HTR-8/SVneo (cell line): ENCODE measurements around the gene MAN1C1.

Source experiments
- DNase-seq: peaks from one replicate; pipeline ENCODE4 v3.0.0; 2011; ENCODE audit warnings: low spot score, mixed read lengths; ENCODE audit not compliant: insufficient read length
- FAIRE-seq: peaks from 2 replicates; lab custom pipeline; 2011; peaks lifted over from hg19 to GRCh38; lab: Jason Lieb, UNC

The MAN1C1 gene

DNA sequence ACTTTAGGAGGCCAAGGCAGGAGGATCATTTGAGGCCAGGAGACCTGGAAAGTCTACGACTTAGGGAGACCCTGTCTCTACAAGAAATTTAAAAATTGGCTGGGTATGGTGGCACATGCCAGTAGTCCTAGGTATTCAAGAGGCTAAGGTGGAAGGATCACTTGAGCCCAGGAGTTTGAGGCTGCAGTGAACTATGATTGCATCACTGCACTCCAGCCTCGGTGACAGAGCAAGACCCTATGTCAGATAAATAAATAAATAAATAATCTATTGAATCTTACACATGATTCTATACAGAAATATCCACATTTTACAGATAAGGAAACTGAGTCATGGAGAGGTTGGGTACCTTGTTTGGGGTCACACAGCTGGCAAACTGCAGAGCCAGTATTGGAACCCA lies 89.1 kb downstream of the MAN1C1 start:
- FAIRE-seq (no peak), DNase-seq (no peak)

DNA sequence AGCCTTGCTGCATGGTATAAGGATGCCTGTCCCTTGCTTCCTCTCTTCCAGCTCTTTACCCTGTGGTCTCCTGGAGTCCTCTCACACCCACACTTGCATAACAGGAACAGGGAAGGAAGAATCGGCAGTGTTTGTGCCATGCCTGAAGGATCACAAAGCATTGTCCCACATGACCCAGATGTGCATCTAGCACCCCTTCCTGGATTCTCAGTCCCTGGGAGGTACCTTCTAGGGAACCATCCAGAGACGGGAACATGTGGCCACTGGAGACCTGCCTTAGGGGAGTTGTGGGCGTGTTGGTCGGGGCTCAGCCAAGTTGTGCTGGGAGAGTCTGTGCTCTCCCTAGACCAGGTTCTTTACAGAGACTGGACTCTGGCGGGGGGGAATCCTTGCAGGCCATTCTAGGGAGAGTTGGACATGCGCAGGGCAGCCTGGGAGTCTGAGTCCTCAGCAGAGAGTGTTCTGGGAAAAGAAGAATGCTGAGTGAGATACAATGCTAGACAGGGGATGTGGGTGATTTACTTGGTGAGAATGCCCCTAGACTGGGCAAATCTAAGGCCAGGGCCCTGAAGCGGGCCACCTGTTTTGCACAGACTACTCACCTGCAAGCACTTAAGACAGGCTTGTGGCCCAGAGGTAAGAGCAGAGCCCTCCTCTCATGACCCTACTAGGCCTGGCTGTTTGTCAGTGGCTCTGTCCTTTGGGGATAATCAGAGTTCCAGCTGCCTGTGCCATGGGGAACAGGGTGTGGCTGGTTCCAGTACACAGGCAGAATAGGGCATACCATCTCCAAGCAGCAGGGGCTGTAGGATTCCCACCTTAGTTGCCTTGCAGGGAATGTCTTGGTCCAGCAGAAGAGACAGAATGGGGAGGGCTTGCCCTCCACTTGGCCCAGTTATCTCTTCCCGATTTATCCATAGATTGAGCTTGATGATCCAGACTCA lies 89.8 kb downstream of the MAN1C1 start:
- FAIRE-seq = no peak
- DNase-seq = no peak

DNA sequence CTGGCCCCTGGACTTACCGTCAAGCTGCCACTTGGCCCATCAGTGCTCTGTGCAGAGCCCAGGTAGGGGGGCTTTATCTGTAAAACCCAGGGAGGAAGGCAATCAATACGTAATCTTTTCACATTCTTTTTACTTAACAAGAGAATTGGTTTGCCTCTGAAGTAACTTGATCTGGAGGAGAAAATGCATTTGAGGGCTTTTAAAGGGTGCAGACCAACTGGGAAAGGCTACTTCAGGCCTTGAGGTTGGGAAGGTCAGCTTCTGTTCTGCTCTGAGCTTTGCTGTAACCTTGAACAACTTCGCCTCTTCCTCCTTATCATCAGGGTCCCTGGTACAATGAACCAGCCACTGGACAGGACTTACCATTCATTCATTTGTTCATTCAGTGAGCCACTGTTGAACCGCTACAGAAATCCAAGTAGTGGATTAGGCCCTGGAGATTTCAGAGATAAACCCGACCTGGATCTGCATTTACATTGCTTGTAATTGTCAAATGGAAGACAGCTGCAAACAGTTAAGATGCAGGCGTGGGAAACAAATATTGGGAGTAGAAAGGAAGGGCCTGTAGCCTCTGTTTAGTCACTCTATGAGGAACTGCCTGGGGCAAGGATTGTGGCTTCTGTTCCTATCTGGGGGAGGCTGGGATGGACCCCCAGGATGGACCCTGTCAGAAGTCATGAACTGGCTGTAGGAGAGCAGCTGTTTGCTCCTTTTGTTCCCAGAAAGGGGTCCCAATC lies 90.9 kb downstream of the MAN1C1 start:
- FAIRE-seq = no peak

DNA sequence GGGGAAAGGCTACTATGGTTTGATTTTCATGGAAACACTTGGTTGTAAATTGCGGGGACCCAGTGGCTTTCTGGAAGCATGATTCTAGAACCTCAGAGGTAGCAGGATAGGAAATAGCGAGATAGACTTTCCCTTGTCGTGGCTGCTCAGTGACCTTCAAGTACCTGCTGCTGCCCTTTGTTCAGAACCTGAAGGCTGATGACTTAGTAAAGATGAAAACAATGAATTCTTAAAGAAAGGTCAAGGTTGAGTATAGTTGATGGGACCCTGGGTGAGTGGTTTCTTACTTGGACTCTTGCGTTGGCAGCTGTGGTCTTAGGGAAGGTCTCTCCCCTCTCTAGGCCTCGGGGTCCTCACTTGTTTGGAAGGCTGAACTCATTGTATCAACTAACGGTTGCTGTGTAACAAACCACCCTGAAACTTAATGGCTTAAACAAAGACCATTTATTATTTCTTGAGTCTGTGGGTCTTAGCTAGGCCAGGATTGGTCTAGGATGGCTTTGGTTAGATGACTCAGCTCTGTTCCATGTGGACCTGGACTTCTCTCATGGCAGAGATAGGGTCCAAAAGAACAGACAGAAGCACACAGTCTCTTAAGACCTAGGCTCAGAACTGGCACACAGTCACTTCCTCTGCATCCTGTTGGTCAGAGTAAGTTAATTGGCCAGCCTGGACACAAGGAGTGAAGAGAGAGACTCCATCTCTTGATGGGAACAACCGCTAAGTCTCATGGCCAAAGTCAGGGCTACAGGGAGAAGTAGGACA lies 94.2 kb downstream of the MAN1C1 start:
- no peak for DNase-seq

More for the DNA sequence above, 90.9 kb downstream of the MAN1C1 start:
- no peak for DNase-seq

DNA sequence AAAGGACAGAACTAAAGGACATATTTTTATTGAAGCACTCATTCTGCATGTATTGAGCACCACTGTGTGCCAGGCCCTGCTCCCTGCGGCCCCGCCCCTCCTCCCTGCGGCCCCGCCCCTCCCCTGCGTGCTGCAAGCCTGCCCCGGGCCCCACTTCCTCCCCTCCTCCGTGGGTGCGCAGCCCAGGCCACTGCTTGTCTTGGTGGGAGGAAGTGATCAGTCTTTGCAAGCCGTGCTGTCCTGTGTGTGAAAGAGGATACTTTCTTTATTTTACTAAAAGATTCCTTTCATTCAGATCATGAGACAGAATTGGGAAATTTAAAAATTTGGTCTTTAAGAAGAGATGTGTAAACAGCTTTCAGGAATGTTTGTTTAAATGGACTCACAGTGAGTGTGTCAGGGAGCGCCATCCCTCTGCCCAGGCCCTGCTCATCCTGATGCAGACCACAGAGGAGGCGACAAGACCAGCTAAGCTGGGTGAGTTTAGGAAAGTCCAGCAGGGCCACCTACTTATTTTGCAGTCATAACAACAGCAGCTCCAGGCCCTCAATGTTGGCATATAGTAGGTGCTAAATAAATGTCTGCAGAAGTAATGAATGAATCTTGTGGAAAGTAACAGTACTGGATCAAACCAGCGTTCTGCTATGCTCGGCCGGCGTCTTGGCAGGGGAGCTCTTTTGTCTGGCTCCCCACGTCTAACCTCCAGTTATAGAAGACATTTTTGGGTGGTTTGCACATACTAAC lies 95.1 kb downstream of the MAN1C1 start:
- FAIRE-seq = no peak
- DNase-seq = no peak

More for the DNA sequence above, 94.2 kb downstream of the MAN1C1 start:
- no peak for FAIRE-seq

DNA sequence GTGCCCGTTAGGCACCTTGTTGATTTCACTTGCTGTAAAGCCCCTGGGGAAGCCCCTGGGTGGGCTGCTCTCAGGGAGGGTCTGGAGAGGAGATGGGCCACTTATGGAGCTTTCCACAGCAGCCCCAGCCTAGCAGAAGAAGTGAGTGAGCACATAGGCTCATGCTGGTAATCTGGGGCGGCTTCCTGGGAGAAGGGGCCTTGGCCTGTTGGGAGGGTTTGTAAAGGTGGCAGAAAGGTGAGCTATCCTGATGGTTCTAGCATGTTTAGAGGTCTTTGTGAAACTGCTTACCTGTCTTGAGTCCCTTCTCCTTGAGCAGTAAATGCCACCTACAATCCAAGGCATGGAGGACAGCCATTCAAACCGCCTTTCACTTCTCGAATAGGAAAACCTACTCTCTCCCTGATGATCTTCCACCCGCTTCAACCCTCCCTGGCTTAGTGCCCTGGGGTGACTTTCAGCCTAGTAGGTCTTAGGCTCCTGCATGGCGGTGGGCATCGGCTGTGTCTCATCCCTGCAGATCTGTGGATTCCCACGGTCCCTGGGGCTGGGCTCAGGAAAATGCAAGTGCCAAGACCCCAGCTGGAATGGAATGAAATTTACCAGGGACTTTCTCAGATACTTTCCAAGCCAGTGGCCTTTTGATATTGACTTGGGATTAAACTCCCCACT lies 95.8 kb downstream of the MAN1C1 start:
- FAIRE-seq = no peak

DNA sequence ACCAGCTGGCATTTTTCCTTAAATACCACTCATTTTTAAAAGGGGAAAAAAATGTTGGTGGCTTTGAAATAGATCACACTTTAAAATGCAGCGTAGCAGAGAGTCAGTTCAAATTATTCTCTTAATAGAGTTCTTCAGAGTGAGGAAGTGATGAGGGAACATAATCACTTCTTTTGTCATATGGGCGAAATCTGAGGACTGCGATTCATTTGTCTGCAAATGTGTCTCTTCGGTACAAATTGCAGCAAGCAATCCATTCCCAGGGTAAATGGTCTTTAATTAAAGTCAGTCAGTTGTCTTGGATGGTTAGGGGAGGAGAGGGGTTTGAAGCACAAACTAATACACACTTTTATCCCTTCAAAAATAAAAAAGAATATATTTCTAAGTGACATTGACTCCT lies 97.4 kb downstream of the MAN1C1 start:
- DNase-seq = no peak
- FAIRE-seq = no peak

More for the DNA sequence above, 95.8 kb downstream of the MAN1C1 start:
- DNase-seq = no peak

DNA sequence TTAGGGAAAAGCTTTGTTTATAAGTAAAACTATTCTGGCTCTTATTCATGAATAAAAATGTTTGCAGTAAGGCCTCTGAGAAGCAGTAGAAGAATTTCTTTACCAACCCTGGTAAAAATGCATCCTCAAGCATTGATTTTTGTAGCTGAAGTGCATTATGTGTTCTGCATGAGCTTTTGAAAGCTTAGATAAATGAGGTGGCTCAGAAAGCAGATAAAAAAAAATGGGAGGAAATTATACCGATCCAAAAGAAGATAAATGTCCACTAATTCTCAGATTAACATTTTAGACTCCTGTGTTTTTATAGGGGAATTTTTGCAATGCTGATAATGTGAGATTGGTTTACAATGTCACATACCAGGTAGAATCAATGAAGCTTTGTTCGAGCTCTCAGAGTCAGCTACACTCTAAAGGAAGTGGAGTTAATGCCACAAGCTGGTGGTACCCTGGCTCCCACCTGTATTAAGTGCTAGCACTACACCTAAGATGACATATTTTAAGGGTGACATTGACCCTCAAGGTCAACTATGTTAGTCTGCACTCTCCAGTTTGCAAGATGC lies 97.9 kb downstream of the MAN1C1 start:
- no peak for FAIRE-seq

DNA sequence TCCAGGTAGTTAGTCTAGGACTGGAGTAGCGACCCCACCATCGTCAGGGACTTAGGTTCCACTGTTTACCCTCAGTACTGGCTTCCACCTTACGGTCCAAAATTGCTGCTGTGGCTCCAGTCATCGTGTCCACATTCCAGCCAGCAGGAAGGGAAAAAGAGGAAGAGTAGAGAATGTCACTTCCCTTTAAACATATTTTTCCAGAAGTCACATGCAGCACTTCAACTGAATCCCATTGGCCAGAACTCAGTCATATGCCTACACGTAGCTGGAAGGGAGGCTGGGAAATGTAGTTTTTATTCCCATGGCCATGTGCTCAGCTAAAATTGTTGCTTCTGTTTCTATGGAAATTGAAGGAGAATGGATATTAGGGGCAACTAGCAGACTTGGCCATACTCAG lies 99.3 kb downstream of the MAN1C1 start:
- no peak for FAIRE-seq
- DNase-seq = no peak

More for the DNA sequence above, 97.9 kb downstream of the MAN1C1 start:
- no peak for DNase-seq

DNA sequence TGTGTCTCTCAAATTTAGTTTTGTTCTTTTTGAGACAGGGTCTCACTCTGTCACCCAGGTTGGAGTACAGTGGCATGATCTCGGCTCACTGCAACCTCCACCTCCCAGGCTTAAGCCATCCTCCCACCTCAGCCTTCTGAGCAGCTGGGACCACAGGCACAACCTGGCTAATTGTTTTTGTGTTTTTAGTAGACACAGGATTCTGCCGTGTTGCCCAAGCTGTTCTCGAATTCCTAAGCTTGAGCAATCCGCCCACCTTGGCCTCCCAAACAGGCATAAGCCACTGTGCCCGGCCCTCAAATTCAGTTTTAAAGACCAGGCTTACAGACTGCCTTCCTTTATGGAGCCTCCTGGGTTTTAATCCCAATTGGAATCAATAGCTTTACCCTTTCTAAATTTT lies 99.7 kb downstream of the MAN1C1 start:
- no peak for DNase-seq
- FAIRE-seq = no peak

DNA sequence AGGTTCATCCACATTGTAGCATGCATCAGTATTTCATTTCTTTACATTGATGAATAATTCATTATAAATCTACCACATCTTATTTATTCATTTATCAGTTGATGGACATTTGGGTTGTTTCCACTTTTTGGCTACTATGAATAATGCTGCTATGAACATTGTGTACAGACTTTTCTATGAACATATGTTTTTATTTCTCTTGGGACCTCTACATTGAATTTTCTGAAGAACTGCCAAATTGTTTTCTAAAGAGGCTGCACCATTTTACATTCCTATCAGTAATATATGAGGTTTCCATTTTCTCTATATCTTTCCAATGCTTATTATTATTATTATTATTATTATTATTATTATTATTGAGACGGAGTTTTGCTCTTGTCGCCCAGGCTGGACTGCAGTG lies 102.1 kb downstream of the MAN1C1 start:
- FAIRE-seq = no peak
- no peak for DNase-seq

DNA sequence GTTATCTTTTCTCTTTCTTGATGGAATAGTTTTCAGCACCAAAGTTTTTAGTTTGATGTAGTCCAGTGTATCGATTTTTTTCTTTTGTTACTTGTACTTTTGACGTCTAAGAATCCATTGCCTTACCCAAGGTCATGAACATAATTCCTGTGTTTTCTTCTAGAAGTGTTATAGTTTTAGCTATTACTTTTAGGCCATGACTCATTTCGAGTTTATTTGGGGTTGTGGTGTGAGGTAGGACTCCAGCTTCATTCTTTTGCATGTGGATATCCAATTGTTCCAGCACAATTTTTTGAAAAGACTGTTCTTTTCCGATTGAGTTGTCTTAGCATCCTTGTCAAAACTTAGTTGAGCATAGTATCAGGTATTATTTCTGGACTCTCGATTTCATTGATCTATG lies 104.0 kb downstream of the MAN1C1 start:
- FAIRE-seq = no peak
- no peak for DNase-seq

DNA sequence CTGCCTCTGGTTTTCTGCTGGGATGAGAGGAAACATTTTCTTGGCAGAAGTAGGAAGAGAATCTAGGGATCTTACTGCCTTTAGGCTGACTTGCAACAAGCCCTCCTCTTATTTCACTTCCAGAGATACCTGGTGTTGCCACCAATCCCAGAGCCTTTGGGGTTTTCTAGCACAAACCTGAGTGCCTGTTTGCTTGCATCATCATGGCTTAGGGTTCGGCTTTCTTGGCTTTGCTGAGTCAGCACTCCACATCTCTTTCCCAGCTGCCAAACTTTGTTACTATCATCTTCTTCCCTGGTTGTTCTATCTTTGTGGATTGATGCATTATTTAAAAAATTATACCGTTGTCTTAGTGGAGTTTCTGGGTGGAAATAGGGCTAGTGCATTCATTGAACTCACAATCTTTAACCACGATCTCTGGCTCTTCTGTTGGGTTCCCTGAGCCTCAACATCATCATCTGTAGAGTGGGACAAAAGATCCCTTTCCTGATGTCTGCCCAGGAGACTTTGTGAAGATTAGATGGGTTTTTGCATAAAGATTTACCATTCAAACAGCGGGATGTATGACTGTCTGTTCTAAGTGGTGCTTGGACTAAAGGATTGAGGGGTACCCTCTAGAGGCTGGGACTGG lies 106.8 kb downstream of the MAN1C1 start:
- DNase-seq (no peak), FAIRE-seq (no peak)

DNA sequence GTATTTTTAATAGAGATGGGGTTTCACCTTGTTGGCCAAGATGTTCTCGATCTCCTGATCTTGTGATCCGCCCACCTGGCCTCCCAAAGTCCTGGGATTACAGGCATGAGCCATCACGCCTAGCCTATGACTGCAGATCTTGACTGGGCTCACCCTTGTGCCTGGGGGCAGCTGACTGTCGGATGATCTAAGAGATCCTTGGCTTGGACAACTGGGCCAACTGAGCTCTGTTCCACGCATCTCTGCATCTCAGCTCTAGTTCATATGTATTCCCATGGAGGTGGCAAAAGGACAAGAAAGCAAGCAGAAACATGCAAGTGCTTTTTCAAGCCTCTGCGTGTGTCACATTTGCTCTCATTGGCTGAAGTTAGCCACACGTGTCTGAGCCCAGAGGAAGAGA lies 107.6 kb downstream of the MAN1C1 start:
- FAIRE-seq = no peak
- no peak for DNase-seq

DNA sequence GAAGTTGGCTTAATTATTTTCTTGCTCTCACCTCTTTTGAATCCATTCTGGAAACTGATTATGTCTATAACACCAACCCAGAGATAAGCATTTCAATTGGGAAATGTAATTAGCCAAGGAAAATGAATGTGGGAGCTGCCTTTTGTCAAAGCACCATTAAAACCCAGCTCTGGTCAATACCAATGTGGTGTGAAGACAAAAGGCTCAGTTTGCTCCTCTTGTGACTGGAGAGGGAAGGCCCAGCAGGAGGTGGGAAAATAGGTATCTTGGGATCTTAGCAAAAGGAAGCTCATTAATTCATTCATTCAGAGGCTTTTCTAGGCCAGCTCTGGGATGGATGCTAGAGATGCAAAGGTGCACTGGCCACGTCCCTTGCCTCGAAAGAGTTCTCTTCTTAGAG lies 108.4 kb downstream of the MAN1C1 start:
- no peak for FAIRE-seq
- DNase-seq = no peak

DNA sequence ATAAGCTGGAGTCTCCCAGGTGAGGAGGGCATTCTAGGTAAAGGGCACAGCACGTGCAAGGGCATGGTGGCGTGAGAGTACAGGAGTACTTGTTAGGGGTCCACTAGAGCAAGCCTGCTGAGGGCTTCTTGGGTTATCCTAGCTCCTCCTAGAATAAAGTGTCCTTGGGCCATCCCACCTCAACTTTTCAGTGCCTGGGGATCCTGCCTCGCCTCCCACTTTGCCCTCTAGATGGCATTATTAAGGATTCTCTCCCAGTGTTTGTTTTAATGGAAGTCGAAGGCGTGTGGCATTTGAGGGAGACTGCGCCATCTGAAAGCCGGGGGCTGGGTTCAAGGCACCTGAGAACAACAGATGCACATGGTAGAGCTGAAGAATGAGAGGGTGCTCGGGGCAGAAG lies 108.9 kb downstream of the MAN1C1 start:
- FAIRE-seq (no peak), DNase-seq (no peak)

DNA sequence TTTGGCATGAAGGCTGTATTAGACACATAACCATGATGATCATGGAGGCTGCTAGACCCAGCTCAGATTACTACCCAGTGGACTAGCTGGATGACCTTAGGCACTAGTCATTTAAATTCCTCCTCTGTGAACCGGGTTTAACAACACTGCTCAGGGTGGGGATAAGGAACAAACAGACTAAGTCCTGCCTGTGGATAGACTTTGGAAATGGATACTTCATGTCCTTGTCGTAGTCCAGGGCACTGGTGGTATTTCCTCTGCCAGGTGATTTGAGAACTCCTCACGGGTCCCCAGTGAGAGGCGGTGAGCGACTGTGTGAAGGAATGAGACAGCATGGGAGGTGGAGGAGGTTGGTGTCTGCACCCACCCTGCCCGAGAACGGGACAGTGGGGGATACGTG lies 110.5 kb downstream of the MAN1C1 start:
- DNase-seq (no peak), FAIRE-seq (no peak)

DNA sequence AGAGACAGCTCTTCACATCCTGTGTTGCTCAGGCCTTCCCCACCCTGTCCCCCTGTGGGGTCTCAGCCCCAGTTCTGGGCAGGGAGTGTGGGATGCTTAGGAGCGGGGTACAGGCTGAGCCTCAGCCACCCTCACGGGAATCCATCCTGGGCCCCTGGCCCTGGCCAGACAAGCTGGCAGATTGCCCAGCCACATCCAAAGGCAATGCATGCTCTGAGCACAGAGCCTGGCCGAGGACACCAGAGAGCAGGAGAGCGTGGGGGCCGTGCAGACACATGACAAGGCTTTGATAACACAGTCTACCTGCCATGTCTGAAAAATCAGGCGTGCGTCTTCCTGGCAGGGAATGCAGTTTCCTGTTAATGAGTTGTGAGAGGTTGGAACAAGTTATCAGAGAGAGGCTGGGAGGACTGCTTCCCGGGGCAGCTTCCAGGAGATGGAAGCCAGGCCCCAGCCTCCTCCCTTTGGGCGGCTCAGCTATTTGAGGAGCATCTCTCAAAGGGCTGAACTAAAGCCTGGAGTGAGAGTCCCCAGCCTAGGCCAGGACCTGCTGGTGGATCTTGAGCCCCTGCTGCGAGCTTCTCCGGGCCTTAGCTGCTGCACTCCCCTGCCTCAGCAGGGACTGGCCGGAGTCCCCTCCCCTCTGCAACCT lies 111.2 kb downstream of the MAN1C1 start:
- FAIRE-seq (no peak), DNase-seq (no peak)
